Globus pallidus (tissue), 1 donor: ENCODE results near the gene FBXO44.
A peak's percentile ranks its signal among the peaks of the same experiment; 100 is the strongest.

Source experiments
- DNase-seq: peaks from one replicate; pipeline ENCODE4 v3.0.0-alpha.2; 2015; ENCODE audit warnings: low spot score

The FBXO44 gene

DNA sequence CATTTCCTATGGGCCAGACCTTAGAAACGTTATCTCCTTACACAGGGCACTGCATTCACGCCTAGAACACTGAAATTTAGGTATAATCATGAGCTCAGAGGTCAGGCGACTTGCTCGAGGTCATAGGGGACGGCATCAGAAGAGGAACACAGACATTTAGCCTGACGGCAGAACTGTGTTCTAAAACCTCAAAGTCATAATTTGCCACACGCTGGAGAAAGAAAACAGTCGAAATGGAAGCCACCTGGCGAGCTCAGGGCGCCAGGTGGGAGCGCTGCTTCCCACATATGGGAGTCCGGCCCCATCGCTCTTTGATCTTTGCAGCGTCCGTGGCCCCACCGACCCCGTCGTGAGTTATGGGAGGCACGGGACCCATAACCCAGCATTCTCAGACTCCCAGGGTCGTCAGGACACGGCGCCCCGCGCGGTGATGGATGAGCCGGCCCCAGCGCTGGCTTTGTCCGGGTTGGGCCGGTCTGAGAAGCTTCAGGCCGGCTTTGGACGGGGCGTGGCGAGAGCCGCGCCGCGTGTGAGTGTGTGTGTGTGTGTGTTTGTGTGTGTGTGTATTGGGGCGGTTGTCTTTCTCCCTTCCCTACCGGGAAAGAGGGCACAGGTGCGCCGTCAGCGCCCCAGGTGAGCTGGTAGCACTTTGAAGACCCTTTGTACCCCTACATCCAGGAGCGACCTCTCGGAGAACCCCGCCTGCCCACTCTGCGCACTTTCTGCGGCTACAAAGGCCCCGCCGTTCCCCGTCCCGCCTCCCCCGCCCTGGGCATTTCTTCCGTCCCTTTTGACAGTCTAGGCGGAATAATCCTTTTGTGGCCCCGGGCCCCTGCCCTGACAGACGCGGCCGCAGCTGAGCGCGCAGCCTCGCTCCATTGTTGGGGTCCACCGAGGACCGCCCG lies 36.0 kb downstream of the FBXO44 start:
- no peak for DNase-seq

DNA sequence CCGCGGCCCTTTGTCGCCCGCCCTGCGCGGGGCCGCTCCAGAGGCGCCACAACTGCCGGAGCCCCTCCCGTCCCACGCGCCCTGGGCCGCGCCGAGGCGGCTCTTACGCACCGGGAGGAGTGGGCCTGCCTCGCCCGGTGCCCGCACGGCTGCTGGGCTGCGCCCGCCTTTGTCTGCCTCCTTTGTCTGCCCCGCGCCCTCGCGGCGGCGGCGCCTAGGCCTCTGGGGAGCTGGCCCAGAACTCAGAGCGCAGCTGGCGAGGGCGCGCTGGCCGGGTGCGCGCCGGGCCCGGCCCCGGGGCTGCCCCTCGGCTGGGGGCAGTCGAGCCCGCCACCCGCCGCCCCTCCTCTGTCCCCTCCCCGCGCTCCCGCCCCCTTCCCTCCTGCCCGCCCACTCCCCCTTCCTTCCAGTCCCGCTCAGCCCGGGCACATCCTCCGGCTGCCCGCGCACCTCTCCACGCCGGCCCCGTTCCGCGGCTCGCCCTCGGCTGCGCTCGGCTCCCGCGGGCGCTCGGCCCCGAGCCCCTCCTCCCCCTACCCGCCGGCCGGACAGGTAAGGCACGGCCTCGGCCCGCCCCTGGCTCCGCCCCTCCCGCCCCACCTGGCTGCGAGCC lies 36.7 kb downstream of the FBXO44 start, which contains the start of gene DRAXIN:
DRAXIN (plus strand) TSS at position 409 of the 613 bp plus-strand sequence. CDS start 14,549 bp downstream, outside the sequence.
- DNase-seq, result no peak

- DNase-seq, result no peak
Observed at GRCh38 chr1:11691928-11692711, 37.4 kb downstream of the FBXO44 start.

- DNase-seq, result no peak
Observed at GRCh38 chr1:11693024-11693590, 38.4 kb downstream of the FBXO44 start.

DNA sequence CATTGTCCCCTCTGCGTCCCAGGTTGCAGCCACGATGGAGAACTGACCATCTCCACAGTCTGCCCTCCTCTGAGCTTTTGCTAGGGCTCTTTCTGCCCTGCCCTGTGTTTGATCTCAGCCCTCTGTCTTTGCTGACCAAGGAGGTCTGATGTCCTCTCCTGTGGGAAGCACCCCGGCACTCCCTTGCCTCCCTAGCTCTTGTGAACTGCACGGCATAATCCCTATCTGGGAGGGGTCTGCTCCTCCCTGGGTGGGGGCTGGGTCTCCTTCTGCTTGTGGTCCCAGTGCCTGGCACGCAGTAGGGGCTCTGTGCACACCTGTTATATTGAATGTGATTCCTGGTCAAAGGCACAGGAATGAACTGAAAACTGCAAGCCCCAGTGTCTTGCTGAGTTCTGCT lies 39.2 kb downstream of the FBXO44 start:
- no peak for DNase-seq

- no peak for DNase-seq
Observed at GRCh38 chr1:11695861-11696260, 41.2 kb downstream of the FBXO44 start.

DNA sequence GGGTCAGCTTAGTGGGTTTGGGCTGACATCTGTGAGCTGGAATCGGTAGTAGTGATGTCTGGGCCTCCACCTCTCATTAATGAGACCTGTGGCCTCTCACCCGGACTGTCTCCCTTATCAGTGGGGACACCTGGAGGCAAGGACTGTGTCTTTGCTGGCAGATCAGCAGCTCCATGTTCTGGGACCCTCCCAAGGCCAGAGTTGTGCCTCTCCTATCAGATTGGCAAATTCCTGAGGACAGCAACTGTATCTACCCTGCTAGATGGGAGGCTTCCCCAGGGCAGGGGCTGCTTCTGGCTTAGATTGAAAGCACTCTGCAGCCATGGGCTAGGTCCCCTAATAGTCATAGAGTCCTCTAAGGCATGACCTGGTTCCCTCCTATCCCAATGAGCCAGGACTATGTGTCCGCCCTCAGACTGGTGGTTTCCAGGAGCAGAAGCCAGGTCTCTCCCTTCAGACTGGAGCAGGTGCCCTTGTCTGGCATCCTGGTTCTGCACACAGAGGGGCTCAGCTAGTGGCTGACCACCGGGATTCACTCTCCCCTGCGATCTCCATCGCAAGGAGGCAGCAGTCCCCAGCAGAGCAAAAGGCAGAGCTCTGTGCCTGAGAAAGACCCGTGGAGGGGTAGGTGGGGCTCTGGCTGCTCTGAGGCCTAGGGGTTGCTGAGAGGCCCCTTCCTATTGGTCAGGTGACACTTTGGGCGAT lies 42.7 kb downstream of the FBXO44 start:
- no peak for DNase-seq

DNA sequence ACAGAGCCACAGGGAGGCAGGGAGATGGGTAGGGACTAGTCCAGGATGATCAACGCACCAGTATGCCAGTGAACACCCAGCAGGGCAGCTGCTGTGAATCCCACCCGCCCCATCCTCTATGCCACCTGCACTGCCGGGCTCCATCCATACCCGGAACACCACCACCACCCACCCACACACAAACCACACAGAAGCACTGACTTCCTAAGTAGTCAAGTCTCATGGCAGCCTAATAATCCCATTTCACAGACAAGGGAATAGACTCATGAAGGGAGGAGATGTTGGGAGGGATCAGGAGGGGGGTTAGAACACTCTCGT lies 43.2 kb downstream of the FBXO44 start:
- no peak for DNase-seq

DNA sequence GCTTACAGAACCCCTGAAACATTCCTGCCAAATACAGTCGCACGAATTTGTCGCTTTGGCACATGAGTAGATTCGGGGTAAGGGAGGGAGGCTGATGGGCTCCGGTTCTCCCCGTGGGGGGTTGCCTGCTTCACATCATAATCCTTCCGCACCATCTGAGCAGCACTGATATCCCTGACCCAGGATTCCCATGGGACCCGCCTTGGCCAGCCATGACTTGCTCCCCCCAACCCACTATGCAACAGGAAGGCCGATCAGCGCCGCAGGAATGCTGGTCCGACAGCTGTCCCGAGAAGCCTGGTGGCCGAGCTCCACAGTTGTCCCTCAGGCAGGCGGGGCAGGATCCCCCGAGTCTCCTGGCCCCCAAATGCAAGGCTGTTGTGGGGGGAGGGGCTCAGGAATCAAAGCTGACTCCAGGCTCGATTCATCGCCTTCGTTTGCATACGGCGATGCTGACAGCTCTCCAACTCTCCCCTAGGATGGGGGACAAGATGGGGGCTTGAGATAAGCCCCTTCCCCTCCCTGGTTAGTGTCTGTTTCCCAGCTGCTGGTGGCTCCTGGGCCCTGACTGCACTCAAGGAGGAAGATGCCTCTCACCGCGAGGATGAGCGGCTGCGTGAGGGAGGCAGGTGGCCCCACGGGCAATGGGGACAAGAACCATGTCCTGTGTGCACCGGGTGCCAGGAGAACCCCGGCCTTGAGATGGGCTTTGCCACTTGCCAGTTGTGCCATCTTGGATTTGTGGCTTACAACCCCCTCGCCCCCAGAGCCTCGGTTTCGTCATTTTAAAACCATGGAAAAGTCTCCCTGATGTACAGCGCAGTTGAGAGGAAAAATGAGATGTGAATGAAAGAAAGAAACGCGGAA lies 46.2 kb downstream of the FBXO44 start:
- DNase-seq, result no peak

GRCh38 chr1:11701551-11701961 lies 46.9 kb downstream of the FBXO44 start:
- peak; percentile 83 for DNase-seq

DNA sequence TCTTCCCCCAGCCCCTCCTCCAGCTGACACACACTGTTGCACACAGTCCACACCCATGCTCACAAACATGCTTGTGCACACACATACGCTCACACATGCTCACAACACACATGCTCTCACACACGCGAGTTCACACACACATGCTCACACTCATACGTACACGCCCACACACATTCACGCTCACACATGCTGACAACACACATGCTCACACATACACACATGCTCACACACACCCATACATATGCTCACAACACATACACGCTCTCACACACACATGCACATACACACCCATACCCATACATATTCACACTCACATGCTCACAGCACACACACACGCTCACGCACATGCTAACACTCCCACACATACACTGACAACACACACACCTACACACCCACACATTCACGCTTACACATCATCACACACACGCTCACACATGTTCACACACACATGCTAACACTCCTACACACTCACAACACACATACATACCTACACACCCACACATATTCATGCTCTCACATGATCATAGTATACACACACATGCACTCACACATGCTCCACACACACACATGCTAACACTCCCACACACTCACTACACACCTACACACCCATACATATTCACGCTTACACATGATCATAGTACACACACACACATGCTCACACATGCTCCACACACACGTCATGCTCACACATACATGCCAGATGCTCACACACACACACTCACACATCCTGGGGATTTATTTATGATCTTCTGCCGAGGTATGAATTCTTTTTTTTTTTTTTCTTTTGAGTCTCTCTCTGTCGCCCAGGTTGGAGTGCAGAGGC lies 47.5 kb downstream of the FBXO44 start:
- DNase-seq, result no peak

DNA sequence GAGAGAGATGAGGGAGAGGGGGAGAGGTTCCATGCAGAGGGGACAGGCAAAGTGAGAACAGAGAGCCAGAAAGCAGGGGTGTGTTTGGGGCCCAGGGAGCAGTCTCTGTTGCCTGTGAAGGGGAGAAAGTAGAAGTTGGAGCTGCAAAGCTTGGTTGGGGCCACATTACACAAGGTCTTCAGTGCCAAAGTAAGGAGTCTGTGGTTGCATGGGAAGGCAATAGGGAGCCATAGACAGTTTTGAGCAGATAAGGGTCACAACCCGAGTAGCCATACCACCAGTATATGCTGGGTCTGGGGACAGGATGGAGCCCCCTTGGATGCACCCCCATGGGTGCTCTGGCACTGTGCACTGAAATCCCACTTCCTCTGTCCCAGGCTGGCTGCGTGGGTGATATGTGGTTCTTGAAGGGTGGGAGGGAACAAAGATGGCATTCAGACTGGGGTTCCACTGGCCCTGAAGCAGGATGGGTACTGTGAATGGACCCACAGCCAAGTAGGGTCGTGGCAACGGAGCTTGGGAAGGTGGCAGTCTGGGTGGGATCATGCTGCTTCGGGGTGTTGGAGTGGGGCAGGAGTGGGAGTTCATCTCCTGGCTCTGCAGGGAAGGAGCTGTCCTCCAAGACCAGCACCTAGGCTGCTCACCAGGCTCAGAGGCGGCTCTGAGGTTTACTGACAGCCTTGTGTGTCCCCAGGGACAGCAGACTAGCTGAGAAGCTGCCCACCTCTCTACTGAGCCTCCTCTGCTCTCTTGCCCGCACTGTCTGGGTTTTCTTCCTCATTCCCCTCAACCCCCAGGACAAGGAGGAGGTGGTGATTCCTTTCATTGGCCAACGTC lies 48.9 kb downstream of the FBXO44 start:
- no peak for DNase-seq

- no peak for DNase-seq
Observed at GRCh38 chr1:11704194-11704529, 49.5 kb downstream of the FBXO44 start.

DNA sequence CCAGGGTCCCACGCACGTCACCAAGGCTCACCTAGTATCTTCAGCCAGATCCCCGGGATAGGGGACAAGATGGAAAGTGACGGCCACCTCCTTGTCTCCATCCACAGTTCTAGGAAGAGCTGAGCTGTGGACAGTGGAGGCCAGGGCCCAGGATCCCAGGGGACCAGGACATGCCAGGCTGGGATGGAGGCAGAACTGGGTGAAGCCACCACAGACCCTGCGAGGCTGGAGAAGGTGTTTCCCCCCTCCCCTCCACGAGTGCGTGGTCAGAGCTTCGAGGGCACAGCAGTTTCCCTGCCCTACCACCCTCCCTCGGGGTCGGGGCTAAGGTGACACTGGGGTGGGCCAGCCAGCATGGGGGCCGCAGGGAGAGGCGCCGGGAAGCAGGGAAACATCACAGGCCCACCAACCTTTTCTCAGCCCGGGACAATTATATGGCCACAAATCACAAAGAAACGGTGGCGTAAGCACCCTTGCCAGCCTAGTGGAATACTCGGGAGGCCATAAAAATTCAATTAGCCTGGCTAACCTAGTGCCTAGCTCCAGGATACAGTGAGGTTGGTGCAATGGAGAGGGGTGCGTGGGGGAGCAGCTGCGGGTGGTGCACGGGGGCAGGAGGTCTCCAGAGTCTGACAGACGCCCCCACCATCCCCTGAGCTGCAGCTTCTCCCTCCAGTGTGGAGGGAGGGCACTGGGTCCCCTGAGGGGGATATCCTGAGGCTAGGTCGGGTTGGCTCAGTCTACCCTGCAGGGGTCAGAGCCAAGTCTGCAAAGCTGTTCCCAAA lies 50.2 kb downstream of the FBXO44 start:
- no peak for DNase-seq

DNA sequence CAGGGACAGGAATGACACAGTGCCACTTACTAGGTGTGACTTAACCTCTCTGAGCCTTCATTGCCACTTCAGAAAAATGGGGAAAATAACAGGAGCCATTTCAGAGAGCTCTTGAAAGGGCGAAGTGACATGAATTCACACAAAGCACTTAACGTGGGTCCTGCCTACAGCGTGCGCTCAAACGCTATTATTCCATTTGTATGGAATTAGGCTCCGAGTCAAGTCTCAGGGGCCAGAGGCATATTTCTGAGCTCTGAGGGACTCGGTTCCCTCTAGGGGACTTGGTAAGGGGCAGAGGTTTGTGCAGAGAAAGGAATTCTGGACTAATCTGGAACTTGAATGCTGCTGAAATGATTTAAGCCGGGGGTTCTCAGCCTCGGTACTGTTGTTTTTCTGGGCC lies 50.9 kb downstream of the FBXO44 start:
- no peak for DNase-seq

DNA sequence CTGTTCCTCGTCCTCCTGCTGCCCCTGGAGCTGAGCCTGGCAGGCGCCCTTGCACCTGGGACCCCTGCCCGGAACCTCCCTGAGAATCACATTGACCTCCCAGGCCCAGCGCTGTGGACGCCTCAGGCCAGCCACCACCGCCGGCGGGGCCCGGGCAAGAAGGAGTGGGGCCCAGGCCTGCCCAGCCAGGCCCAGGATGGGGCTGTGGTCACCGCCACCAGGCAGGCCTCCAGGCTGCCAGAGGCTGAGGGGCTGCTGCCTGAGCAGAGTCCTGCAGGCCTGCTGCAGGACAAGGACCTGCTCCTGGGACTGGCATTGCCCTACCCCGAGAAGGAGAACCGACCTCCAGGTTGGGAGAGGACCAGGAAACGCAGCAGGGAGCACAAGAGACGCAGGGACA lies 51.6 kb downstream of the FBXO44 start:
- DNase-seq, result no peak

DNA sequence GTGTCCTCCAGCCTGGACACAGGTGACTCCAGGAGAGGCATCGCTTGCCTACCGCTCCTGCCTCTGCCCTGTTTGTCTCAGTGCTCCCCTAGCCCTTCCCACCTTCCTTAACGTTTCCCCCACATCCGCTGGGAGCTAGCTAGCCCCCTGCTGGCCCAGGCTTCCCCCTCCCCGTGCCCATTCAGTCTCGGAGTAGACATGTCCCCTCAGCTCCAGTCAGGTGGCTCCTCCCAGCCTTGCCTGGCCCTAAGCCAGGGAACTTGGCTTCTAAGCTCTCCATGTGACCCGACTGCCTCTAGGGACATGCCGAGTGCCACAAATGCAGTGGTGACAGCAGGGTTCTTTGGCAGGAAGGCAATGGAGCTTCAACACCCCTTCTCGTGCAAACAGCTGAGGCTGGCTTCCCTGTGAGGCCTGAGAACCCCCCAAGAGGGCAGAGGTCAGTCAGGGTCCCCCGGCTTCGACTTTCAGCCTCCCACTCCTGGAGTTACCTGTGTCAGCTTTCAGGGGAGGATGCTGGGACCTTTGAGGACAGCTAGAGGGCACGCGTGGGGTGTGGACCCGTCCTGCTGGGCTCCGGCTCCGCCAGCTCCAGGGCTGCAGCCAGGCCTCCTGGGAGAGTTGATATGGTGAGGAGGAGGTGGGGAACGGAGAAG lies 53.1 kb downstream of the FBXO44 start:
- no peak for DNase-seq
